Prostate gland (tissue), 2 donors: ENCODE results near the gene CEP70. TPM values are rescaled to one million over a fixed set of nuclear protein-coding genes. Genes with fewer than 3 reads are reported as not detected.
"Not testable (repeated sequence)": the region's sequence is repeated elsewhere in the genome, so short reads cannot be mapped to it uniquely, and the experiment has no call there.

Experiments
- DNase-seq: peaks from one replicate; pipeline ENCODE4 v3.0.0-alpha.2; 2019; ENCODE audit warnings: low spot score
- H3K27ac ChIP-seq, 2 donors: fragments of 200-600 bp; sonication (generic); 2 replicates each; pipeline ENCODE4 v1.5.1; 2017 to 2019
- H3K27me3 ChIP-seq: fragments of 200-600 bp; sonication (generic); replicated peaks from 2 replicates; pipeline ENCODE4 v1.5.1; 2019; ENCODE audit not compliant: insufficient read depth
- H3K36me3 ChIP-seq, 2 donors: fragments of 200-600 bp; sonication (generic); 1 replicate in 1 of 2; 2 replicates in 1 of 2; pipeline versions ENCODE4 v1.5.1 to v1.8.1; 2017 to 2019
- H3K4me1 ChIP-seq: fragments of 200-600 bp; sonication (generic); replicated peaks from 2 replicates; pipeline ENCODE4 v1.5.1; 2019
- H3K4me3 ChIP-seq, 2 donors: fragments of 200-600 bp; sonication (generic); 2 replicates each; pipeline ENCODE4 v1.5.1; 2017 to 2019
- H3K9me3 ChIP-seq: fragments of 200-600 bp; sonication (generic); 2 replicates; pipeline ENCODE4 v1.5.1; 2017
- CTCF ChIP-seq, 4 experiments: fragments of 200-600 bp in 2 of 4; fragments of 450-650 bp in 2 of 4; sonication (generic) in 2 of 4; IDR thresholded peaks; 1 replicate in 3 of 4; 2 replicates in 1 of 4; pipeline ENCODE4 v1.5.1; 2016 to 2019; ENCODE audit warnings: antibody characterized with exemption in 4 of 4, mild to moderate bottlenecking in 2 of 4, moderate library complexity in 2 of 4
- POLR2A ChIP-seq: fragments of 450-650 bp; IDR thresholded peaks from one replicate; pipeline ENCODE4 v1.6.1; 2016; ENCODE audit warnings: antibody characterized with exemption, mild to moderate bottlenecking
- POLR2AphosphoS5 ChIP-seq: sonication (generic); formaldehyde crosslinking; IDR thresholded peaks from one replicate; pipeline ENCODE4 v1.6.1; 2017; ENCODE audit warnings: antibody characterized with exemption
- WGBS: methylation state at CpG from one replicate; pipeline ENCODE4 v1.1.5; 2018; 5-methylcytosine and 5-hydroxymethylcytosine counted together
- intact Hi-C: fragments of 100-400 bp; cut with DNase I; formaldehyde crosslinking; loops from one replicate; pipeline ENCODE4 v1.14.2; 2022
- total RNA-seq, 2 donors: library from RNA; depleted of rRNA; stranded (reverse); fragments of >200 nt; gene quantifications; one replicate each; pipeline ENCODE4 v1.1.0, GENCODE V29; 2016

Gene CEP70
- total RNA-seq, 2 donors from 2014 or later, result 24.1 to 38.0 TPM

GRCh38 chr3:138560501-138560900, 33.6 kb downstream of the CEP70 start:
- no peak overlapping the region for H3K27ac ChIP-seq
- no peak overlapping the region for H3K4me3 ChIP-seq
- whole genome bisulfite sequencing, result 97% methylated on average over 6 of the region's 6 CpGs
- H3K9me3 ChIP-seq, result no peaks in the 10 kb centered on the region
- no peaks in the 10 kb centered on the region for H3K27me3 ChIP-seq
- DNase-seq, result no peak
- peaks cover 2 to 6% of the 10 kb centered on the region in 2 donors for H3K36me3 ChIP-seq
- H3K4me1 ChIP-seq, result no peaks in the 10 kb centered on the region
- TF ChIP-seq POLR2A, result no peak
- TF ChIP-seq CTCF (IDR thresholded peaks at IDR 0.05), result no peak
- TF ChIP-seq POLR2AphosphoS5, result no peak
- intact Hi-C loops, result no loop called here

- H3K9me3 ChIP-seq, result no peaks in the 10 kb centered on the region
- H3K4me1 ChIP-seq, result no peaks in the 10 kb centered on the region
- no peak overlapping the region for H3K4me3 ChIP-seq
- TF ChIP-seq POLR2A (no peak), POLR2AphosphoS5 (no peak), CTCF (IDR thresholded peaks at IDR 0.05) (no peak)
- no peaks in the 10 kb centered on the region for H3K27me3 ChIP-seq
- H3K36me3 ChIP-seq, result peaks cover 2 to 6% of the 10 kb centered on the region in 2 donors
- intact Hi-C loops, result no loop called here
- no peak for DNase-seq
- no peak overlapping the region for H3K27ac ChIP-seq
- WGBS, result 97% methylated on average over 4 of the region's 4 CpGs
These were observed 34.9 kb downstream of the CEP70 start for GRCh38 chr3:138559134-138559533.

DNA sequence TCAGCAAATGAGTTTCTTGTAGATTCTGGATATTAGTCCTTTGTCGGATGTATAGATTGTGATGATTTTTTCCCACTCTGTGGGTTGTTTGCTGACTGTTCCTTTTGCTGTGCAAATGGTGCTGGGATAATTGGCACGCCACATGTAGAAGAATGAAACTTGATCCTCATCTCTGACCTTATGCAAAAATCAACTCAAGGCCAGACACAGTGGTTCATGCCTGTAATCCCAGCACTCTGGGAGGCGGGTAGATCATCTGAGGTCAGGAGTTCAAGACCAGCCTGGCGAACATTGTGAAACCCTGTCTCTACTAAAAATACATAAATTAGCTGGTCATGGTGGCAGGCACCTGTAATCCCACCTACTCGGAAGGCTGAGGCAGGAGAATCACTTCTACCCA, 39.3 kb downstream of the CEP70 start:
- H3K36me3 ChIP-seq, H3K27me3 ChIP-seq, H3K4me1 ChIP-seq, H3K27ac ChIP-seq, DNase-seq, H3K4me3 ChIP-seq, intact Hi-C loops, H3K9me3 ChIP-seq: not testable (repeated sequence)
- 96% methylated on average over 5 of the region's 5 CpGs for WGBS

DNA sequence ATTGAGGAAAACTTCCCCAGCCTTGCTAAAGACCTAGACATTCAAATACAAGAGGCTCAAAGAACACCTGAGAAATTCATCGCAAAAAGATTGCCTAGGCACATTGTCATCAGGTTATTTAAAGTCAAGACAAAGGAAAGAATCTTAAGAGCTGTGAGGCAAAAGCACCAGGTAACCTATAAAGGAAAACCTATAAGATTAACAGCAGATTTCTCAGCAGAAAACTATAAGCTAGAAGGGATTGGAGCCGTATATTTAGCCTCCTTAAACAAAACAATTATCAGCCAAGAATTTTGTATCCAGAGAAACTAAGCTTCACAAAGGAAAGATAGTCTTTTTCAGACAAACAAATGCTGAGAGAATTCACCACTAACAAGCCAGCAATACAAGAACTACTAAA, 43.1 kb downstream of the CEP70 start:
- H3K4me3 ChIP-seq, H3K9me3 ChIP-seq, H3K27me3 ChIP-seq, H3K4me1 ChIP-seq, DNase-seq, H3K27ac ChIP-seq, H3K36me3 ChIP-seq, intact Hi-C loops: not testable (repeated sequence)
- 95% methylated on average over 2 of the region's 2 CpGs for WGBS

DNA sequence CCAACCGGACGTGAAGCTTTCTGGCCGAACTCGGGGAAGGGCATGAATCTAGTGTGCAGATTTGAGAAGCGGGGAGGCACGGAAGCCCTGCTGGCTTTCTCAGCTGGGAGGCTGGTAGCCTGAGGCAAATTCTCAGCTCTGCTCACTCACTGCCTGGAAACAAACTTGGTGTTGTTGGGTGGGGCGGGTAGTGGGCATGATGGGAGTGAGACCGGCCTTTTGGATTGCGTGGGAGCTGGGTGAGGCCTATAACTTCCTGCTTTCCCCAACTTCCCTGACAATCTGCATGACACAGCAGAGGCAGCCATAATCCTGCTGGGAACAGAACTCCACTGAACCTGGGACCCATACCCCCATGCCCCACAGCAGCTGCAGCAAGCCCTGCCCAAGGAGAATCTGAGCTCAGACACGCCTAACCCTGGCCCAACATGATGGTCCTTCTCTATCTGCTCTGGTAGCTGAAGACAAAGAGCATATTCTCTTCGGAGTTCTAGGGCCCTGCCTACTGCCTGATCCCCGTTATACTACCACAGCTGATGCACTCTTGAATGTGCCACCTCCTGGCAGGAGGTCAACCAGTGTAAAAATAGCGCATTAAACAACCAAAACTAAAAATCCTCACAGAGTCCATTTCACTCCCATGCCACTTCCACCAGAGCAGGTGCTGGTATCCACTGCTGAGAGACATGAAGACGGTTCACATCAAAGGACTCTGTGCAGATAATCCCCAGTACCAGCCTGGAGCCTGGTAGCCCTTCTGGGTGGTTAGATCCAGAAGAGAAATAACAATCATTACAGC, 44.7 kb downstream of the CEP70 start:
- H3K36me3 ChIP-seq, result no peaks in the 10 kb centered on the region
- TF ChIP-seq POLR2AphosphoS5 (no peak), POLR2A (no peak), CTCF (IDR thresholded peaks at IDR 0.05) (no peak)
- intact Hi-C loops, result no loop called here
- 97% methylated on average over 14 of the region's 14 CpGs for WGBS
- H3K4me1 ChIP-seq, result no peaks in the 10 kb centered on the region
- no peaks in the 10 kb centered on the region for H3K9me3 ChIP-seq
- H3K27ac ChIP-seq, result no peak overlapping the region
- H3K27me3 ChIP-seq, result no peaks in the 10 kb centered on the region
- H3K4me3 ChIP-seq, result no peak overlapping the region
- no peak for DNase-seq

GRCh38 chr3:138547342-138547975, 46.6 kb downstream of the CEP70 start:
- peaks cover 0 to 1% of the 10 kb centered on the region in 2 donors for H3K36me3 ChIP-seq
- no peak overlapping the region for H3K27ac ChIP-seq

More at GRCh38 chr3:138547342-138547975, 46.6 kb downstream of the CEP70 start:
- Histone ChIP-seq H3K4me3 (no peak overlapping the region), H3K9me3 (no peaks in the 10 kb centered on the region), H3K27me3 (no peaks in the 10 kb centered on the region), H3K4me1 (no peaks in the 10 kb centered on the region)
- TF ChIP-seq CTCF (IDR thresholded peaks at IDR 0.05), result no peak
- no peak for TF ChIP-seq POLR2AphosphoS5
- TF ChIP-seq POLR2A, result no peak
- intact Hi-C loops, result no loop called here
- 98% methylated on average over 2 of the region's 2 CpGs for WGBS
- DNase-seq, result no peak
